Cardiac muscle cell (in vitro differentiated cells and primary cell): ENCODE results near the gene ITIH2. TPM values are rescaled to one million over a fixed set of nuclear protein-coding genes. Genes with fewer than 3 reads are reported as not detected.
"Not testable (repeated sequence)": the region's sequence is repeated elsewhere in the genome, so short reads cannot be mapped to it uniquely, and the experiment has no call there.

Experiments used
- DNase-seq, 2 donors: peaks; one replicate each; pipeline versions ENCODE4 v3.0.0 to v3.0.0-alpha.2; 2010 to 2017; ENCODE audit warnings: low read depth in 1 of 2, low spot score in 1 of 2
- H3K27ac ChIP-seq: fragments of 200-600 bp; sonication (generic); 2 replicates; pipeline ENCODE4 v1.5.1; 2016
- H3K27me3 ChIP-seq: fragments of 200-600 bp; sonication (generic); 2 replicates; pipeline ENCODE4 v1.6.0; 2016; ENCODE audit warnings: control low read depth
- H3K36me3 ChIP-seq: fragments of 200-600 bp; sonication (generic); 2 replicates; pipeline ENCODE4 v1.5.1; 2016; ENCODE audit warnings: control low read depth
- H3K4me1 ChIP-seq: fragments of 200-600 bp; sonication (generic); 2 replicates; pipeline ENCODE4 v1.8.1; 2017; ENCODE audit warnings: low read depth, mild to moderate bottlenecking, mixed run types
- H3K4me3 ChIP-seq: fragments of 200-600 bp; sonication (generic); 2 replicates; pipeline ENCODE4 v1.5.1; 2016; ENCODE audit warnings: mild to moderate bottlenecking
- H3K9me3 ChIP-seq: fragments of 200-600 bp; sonication (generic); 2 replicates; pipeline ENCODE4 v1.5.1; 2017; ENCODE audit warnings: low read depth, mild to moderate bottlenecking, control low read depth
- CTCF ChIP-seq: IDR thresholded peaks from 2 replicates; pipeline ENCODE4 v1.5.1; 2012; ENCODE audit warnings: low read depth, mild to moderate bottlenecking, low read length
- polyA plus RNA-seq: library from polyadenylated mRNA; unstranded; fragments of >200 nt; fragmentation: Nextera tagmentation; extraction: Ambion mirVana; gene quantifications from 2 replicates; pipeline ENCODE4 v1.2.1, GENCODE V29; 2016
- total RNA-seq: library from RNA; depleted of rRNA; stranded (reverse); fragments of >200 nt; gene quantifications from 2 replicates; pipeline ENCODE4 v1.2.3, GENCODE V29; 2016

The ITIH2 gene
- total RNA-seq (not detected in 2 replicates), polyA plus RNA-seq (0.09 TPM in 1 of 2 replicates, not detected in the other)

- no peak for TF ChIP-seq CTCF
- no peaks in the 10 kb centered on the region for H3K9me3 ChIP-seq
- no peak within 1 kb of the TSS for H3K27ac ChIP-seq
- H3K4me3 ChIP-seq = no peak within 1 kb of the TSS
- no peaks in the 10 kb centered on the region for H3K27me3 ChIP-seq
- H3K36me3 ChIP-seq = no peaks in the 10 kb centered on the region
- DNase-seq = no peak
- no peaks in the 10 kb centered on the region for H3K4me1 ChIP-seq
Measured at GRCh38 chr10:7703140-7703539, at the start of gene ITIH2. ITIH2 (plus strand) TSS chr10:7703316; CDS start chr10:7703435, 119 bp downstream.

GRCh38 chr10:7657079-7657478, 46.0 kb upstream of the ITIH2 start:
- not testable (repeated sequence) for H3K27ac ChIP-seq, H3K36me3 ChIP-seq

GRCh38 chr10:7657552-7657951, 45.6 kb upstream of the ITIH2 start:
- Histone ChIP-seq H3K4me1 (no peaks in the 10 kb centered on the region), H3K27me3 (peaks cover 23% of the 10 kb centered on the region), H3K9me3 (no peaks in the 10 kb centered on the region), H3K36me3 (no peaks in the 10 kb centered on the region), H3K4me3 (no peak overlapping the region), H3K27ac (no peak overlapping the region)
- TF ChIP-seq CTCF = no peak
- DNase-seq = no peak

More at GRCh38 chr10:7657079-7657478, 46.0 kb upstream of the ITIH2 start:
- DNase-seq, H3K4me3 ChIP-seq, H3K9me3 ChIP-seq, H3K4me1 ChIP-seq: not testable (repeated sequence)
- peaks cover 21% of the 10 kb centered on the region for H3K27me3 ChIP-seq

GRCh38 chr10:7659560-7659959, 43.6 kb upstream of the ITIH2 start:
- no peak overlapping the region for H3K27ac ChIP-seq
- peaks cover 43% of the 10 kb centered on the region for H3K27me3 ChIP-seq
- no peaks in the 10 kb centered on the region for H3K4me1 ChIP-seq
- no peak for DNase-seq
- H3K9me3 ChIP-seq = no peaks in the 10 kb centered on the region
- no peaks in the 10 kb centered on the region for H3K36me3 ChIP-seq
- no peak for TF ChIP-seq CTCF
- H3K4me3 ChIP-seq = no peak overlapping the region

- no peak overlapping the region for H3K27ac ChIP-seq
- no peak for TF ChIP-seq CTCF
Measured at GRCh38 chr10:7662522-7662921, 40.6 kb upstream of the ITIH2 start.

GRCh38 chr10:7664707-7665106, 38.4 kb upstream of the ITIH2 start:
- no peak overlapping the region for H3K27ac ChIP-seq
- H3K4me3 ChIP-seq = no peak overlapping the region
- no peak for TF ChIP-seq CTCF
- H3K36me3 ChIP-seq = no peaks in the 10 kb centered on the region
- peaks cover 87% of the 10 kb centered on the region for H3K27me3 ChIP-seq
- H3K9me3 ChIP-seq = no peaks in the 10 kb centered on the region
- no peaks in the 10 kb centered on the region for H3K4me1 ChIP-seq
- no peak for DNase-seq

More at GRCh38 chr10:7662522-7662921, 40.6 kb upstream of the ITIH2 start:
- H3K4me1 ChIP-seq = no peaks in the 10 kb centered on the region
- DNase-seq = no peak
- H3K9me3 ChIP-seq = no peaks in the 10 kb centered on the region
- H3K4me3 ChIP-seq = no peak overlapping the region
- no peaks in the 10 kb centered on the region for H3K36me3 ChIP-seq
- H3K27me3 ChIP-seq = peaks cover 65% of the 10 kb centered on the region
